Breast epithelium (tissue), 3 donors: Measurements from ENCODE around the gene CDH23.

Experiments
- CTCF ChIP-seq, 3 donors: fragments of 450-650 bp; IDR thresholded peaks; one replicate each; pipeline ENCODE4 v1.5.1; 2016 to 2017; ENCODE audit warnings: antibody characterized with exemption in 3 of 3, mild to moderate bottlenecking in 3 of 3, moderate library complexity in 3 of 3
- POLR2A ChIP-seq: fragments of 450-650 bp; IDR thresholded peaks from one replicate; pipeline ENCODE4 v1.6.1; 2016; ENCODE audit warnings: antibody characterized with exemption, mild to moderate bottlenecking, moderate library complexity

GRCh38 chr10:71811351-71811750 lies 414.6 kb downstream of the CDH23 start:
- no peak for TF ChIP-seq POLR2A
- TF ChIP-seq CTCF (IDR thresholded peaks at IDR 0.05), result no peak
